ENCODE data around the gene ABLIM2.
A peak's percentile ranks its signal among the peaks of the same experiment; 100 is the strongest.

ABLIM2 gene

GRCh38 chr4:8001564-8002355 is 156.9 kb downstream of the ABLIM2 start:
- intact Hi-C loops (cut with DNase I) = no loop called here

GRCh38 chr4:8000721-8001491 is 157.7 kb downstream of the ABLIM2 start:
- intact Hi-C loops (cut with DNase I) = no loop called here
- peak in 3 of 10 donors; percentile 56 to 81 (median 78) for DNase-seq

More at GRCh38 chr4:8001564-8002355, 156.9 kb downstream of the ABLIM2 start:
- DNase-seq = peak in 3 of 10 donors; percentile 59 to 70 (median 59)

- DNase-seq = peak in 2 of 10 donors; percentile 34 to 44
- intact Hi-C loops (cut with DNase I) = no loop called here
These were observed 158.4 kb downstream of the ABLIM2 start for GRCh38 chr4:8000247-8000646.

GRCh38 chr4:7999695-8000094 is 158.9 kb downstream of the ABLIM2 start:
- intact Hi-C loops (cut with DNase I) = no loop called here
- DNase-seq = peak in 2 of 10 donors; percentile 58 to 70

GRCh38 chr4:7999279-7999678 is 159.3 kb downstream of the ABLIM2 start:
- DNase-seq = no peak
- intact Hi-C loops (cut with DNase I) = no loop called here

GRCh38 chr4:7998447-7998846 is 160.2 kb downstream of the ABLIM2 start:
- peak in 2 of 10 donors; percentile 42 to 56 for DNase-seq
- intact Hi-C loops (cut with DNase I) = no loop called here

- peak in 2 of 10 donors; percentile 74 to 75 for DNase-seq
- intact Hi-C loops (cut with DNase I) = no loop called here
These were observed 162.7 kb downstream of the ABLIM2 start for GRCh38 chr4:7995866-7996265.

- DNase-seq = peak in 3 of 10 donors; percentile 52 to 65 (median 59)
These were observed 163.5 kb downstream of the ABLIM2 start for GRCh38 chr4:7995135-7995534.

GRCh38 chr4:7993671-7994070 is 164.9 kb downstream of the ABLIM2 start:
- peak in 1 of 10 donors; percentile 60 for DNase-seq
- intact Hi-C loops (cut with DNase I) = no loop called here

More at GRCh38 chr4:7995135-7995534, 163.5 kb downstream of the ABLIM2 start:
- intact Hi-C loops (cut with DNase I) = no loop called here

- DNase-seq = peak in 2 of 10 donors; percentile 54 to 75
- intact Hi-C loops (cut with DNase I) = no loop called here
These were observed 165.8 kb downstream of the ABLIM2 start for GRCh38 chr4:7992846-7993245.

- DNase-seq = peak in 1 of 10 donors; percentile 52
- intact Hi-C loops (cut with DNase I) = no loop called here
These were observed 167.7 kb downstream of the ABLIM2 start for GRCh38 chr4:7990807-7991459.

GRCh38 chr4:7989654-7990053 is 169.0 kb downstream of the ABLIM2 start:
- intact Hi-C loops (cut with DNase I) = no loop called here
- no peak for DNase-seq

GRCh38 chr4:7988437-7988836 is 170.2 kb downstream of the ABLIM2 start:
- DNase-seq = no peak
- intact Hi-C loops (cut with DNase I) = no loop called here

GRCh38 chr4:7987148-7987989 is 171.2 kb downstream of the ABLIM2 start:
- DNase-seq = peak in 9 of 10 donors; percentile 62 to 95 (median 76)
- intact Hi-C loops (cut with DNase I) = loop anchor here (1.0 kb wide), 1 partner anchor 183 kb away; no protein-coding TSS in a partner anchor

- intact Hi-C loops (cut with DNase I) = no loop called here
- DNase-seq = peak in 1 of 10 donors; percentile 47
These were observed 172.6 kb downstream of the ABLIM2 start for GRCh38 chr4:7985891-7986441.

- peak in 1 of 10 donors; percentile 64 for DNase-seq
- intact Hi-C loops (cut with DNase I) = no loop called here
These were observed 173.5 kb downstream of the ABLIM2 start for GRCh38 chr4:7985072-7985471.

GRCh38 chr4:7984286-7984925 is 174.2 kb downstream of the ABLIM2 start:
- intact Hi-C loops (cut with DNase I) = no loop called here
- DNase-seq = peak in 1 of 10 donors; percentile 65

GRCh38 chr4:7983296-7983695 is 175.3 kb downstream of the ABLIM2 start:
- DNase-seq = peak in 1 of 10 donors; percentile 62
- intact Hi-C loops (cut with DNase I) = no loop called here

Measured in posterior cingulate gyrus (tissue), 11 donors.